Neuron (in vitro differentiated cells): ENCODE data around the gene AURKAIP1.

ENCODE experiments used
- H2AFZ ChIP-seq: one replicate; pipeline ENCODE4 v1.6.1; 2013; ENCODE audit warnings: low read depth, mild to moderate bottlenecking, inconsistent platforms, low read length, moderate library complexity
- H3K27me3 ChIP-seq: one replicate; pipeline ENCODE4 v1.6.1; 2013; ENCODE audit warnings: low read length; ENCODE audit not compliant: insufficient read depth
- H3K36me3 ChIP-seq: one replicate; pipeline ENCODE4 v1.6.1; 2013; ENCODE audit warnings: low read length; ENCODE audit not compliant: insufficient read depth
- H3K4me1 ChIP-seq: one replicate; pipeline ENCODE4 v1.6.1; 2013; ENCODE audit warnings: low read length; ENCODE audit not compliant: insufficient read depth
- H3K4me3 ChIP-seq: 2 replicates; pipeline ENCODE4 v1.5.1; 2013; ENCODE audit warnings: mild to moderate bottlenecking, low read length, moderate library complexity
- H3K9me3 ChIP-seq: one replicate; pipeline ENCODE4 v1.6.1; 2013; ENCODE audit warnings: low read length

Gene AURKAIP1

DNA sequence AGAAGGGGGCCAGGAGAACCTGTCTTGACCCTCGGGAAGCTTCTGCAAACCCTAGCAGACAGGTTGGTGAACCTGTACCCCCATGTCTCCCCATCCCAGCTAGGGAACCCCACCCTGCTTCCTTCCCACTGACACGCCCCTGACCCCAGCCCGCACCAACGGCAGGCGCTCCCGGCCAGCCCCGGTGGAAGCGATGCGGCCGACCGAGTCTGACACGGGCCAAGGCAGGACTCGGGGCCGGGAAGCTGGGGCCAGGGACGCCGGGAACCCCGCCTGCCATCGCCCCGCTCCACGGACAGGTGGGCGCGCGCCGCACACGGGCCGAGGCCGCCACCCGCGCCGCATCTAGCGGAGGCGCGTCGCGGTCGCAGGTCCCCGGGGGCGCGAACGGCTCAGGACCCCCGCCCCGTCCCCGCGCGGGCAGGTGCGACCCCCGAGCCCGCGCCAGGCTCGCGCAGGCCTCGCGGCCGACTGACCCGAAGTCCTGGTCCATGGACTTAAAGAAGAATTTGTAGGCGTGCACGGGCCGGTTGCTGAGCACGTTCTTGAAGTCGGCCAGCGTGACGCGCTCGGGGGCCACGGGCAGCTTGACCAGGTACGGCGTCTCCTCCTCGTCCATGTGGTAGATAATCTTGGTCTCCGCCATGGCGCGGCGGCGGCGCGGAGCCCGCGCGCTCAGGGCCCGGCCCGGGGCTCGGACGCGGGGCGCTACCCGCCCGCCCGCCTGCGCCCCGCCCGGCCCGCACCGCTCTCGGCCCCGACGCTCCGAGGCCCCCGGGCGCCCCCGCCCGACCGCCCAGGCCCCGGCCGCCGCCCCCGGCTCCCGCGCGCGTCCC lies 26.4 kb downstream of the AURKAIP1 start:
- no peaks in the 10 kb centered on the region for H3K36me3 ChIP-seq
- peak overlapping the region; percentile 95 for H3K4me3 ChIP-seq
- H3K4me1 ChIP-seq, result peaks cover 25% of the 10 kb centered on the region
- no peaks in the 10 kb centered on the region for H3K27me3 ChIP-seq
- no peaks in the 10 kb centered on the region for H3K9me3 ChIP-seq
- H2AFZ ChIP-seq, result no peak overlapping the region

DNA sequence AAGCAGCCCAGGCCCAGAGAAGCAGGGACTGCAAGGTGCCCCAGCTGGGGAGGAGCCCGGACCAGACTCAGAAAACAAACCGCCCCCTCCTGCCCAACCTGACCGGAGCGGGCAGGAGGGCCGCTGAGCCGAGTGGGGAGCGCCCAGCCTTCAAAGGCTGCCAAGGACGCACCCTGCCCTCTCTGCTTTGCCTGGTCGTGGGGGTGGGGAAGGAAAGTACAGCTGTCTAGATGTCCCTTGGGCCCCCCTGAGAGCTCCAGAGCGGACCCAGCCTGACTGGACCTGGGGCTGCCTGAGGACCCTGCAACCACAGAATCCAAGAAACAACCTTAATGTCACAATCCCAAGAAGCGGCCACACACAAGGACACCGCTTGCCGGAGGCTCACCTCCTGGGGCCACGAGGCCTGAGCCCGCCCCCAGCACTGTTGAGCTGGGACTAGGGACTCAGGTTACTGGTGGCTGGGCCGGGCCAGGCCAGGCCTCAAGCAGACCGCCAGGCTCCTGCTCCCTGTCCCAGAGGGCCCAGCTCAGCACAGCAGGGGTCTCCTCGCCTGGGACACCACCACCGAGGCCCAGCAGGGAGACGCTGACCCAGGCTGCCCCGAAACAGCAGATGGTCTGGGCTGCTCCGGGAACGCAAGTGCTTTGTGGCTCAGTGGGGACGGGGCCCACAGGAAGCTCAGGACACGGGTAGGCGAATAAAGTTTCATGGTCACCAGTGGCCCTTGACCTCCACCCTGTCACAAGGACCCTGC lies 27.2 kb downstream of the AURKAIP1 start:
- H3K27me3 ChIP-seq, result no peaks in the 10 kb centered on the region
- H2AFZ ChIP-seq, result no peak overlapping the region
- peak overlapping the region; percentile 95 for H3K4me3 ChIP-seq
- H3K4me1 ChIP-seq, result peaks cover 24% of the 10 kb centered on the region
- H3K9me3 ChIP-seq, result no peaks in the 10 kb centered on the region
- H3K36me3 ChIP-seq, result no peaks in the 10 kb centered on the region

DNA sequence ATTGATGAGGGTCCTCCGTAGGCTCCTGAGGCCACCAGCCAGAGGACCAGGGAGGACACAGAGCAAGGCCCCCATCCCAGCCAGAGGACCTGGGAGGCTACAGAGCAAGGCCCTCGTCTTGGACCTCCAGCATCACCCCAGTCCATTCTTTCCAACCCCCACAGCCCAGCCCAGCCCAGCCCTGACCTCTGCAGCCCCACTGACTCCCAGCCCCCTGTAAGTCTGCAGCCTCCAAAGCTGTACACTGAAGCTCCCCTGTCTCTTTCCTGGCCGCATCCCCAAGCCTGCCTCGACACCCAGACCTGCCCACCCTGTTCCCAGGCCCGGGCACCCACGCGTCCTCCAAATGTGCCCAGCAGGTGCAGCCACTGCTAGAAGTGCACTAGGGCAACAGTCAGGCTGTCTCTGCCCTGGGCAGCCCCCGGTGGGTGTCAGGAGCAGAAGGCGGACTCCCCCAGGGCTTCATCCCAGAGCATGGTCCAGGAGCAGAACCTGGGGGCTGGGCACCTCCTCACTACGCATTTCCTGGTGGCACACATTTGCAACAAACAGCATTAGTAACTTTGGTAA lies 27.9 kb downstream of the AURKAIP1 start:
- no peaks in the 10 kb centered on the region for H3K36me3 ChIP-seq
- no peaks in the 10 kb centered on the region for H3K27me3 ChIP-seq
- no peak overlapping the region for H2AFZ ChIP-seq
- H3K4me3 ChIP-seq, result peak overlapping the region; percentile 95
- peaks cover 21% of the 10 kb centered on the region for H3K4me1 ChIP-seq
- H3K9me3 ChIP-seq, result no peaks in the 10 kb centered on the region

DNA sequence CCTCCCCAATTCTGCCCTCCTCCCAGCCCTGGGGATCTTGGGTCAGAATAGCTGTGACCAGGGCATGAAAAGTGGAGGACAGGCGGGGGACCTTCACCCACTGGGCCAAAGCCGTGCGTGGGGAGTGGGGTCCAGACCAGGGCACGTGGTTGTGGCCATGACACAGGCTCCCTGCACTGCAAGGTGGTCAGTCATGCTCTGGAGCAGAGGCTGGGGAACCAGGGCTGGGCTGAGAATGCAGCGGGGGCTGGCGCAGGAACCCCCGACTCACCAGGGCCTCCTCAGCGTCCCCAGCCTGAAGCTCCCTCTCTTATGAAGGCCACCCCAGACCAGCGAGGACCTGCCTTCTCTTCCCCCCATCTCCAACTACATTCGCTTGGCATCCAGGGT lies 28.5 kb downstream of the AURKAIP1 start:
- Histone ChIP-seq H2AFZ (no peak overlapping the region), H3K27me3 (no peaks in the 10 kb centered on the region), H3K4me1 (peaks cover 16% of the 10 kb centered on the region), H3K4me3 (no peak overlapping the region), H3K9me3 (no peaks in the 10 kb centered on the region), H3K36me3 (peaks cover 2% of the 10 kb centered on the region)

DNA sequence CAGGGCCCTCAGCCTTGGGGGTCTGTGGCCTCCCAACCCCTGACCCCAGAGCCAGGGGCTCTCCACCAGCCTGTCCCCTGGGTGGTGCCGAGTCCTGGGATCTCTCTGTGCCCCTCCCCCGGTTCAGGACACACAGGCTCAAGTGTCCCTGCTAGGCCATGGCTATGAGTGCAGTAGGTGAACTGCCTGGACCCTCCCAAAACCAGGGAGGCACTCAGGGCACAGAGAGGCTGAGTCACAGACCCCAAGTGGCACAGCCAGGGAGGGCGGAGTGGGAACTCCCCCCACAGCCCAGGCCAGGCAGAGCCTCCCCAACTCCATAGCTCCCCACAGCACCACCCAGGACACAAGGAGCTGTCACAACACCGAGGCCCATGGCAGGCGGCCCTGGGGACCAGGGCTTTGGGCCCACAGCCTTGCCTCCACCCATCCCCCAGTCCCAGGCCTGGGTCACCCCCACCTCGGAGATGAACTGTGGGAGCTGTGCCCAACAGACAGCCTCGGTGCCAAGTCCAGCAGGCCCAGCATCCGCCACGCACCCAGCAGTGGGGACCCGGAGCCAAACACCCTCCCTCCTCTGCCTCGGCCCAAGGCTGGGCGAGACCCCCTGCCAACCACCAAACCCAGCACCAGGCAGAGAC lies 29.0 kb downstream of the AURKAIP1 start:
- peaks cover 13% of the 10 kb centered on the region for H3K4me1 ChIP-seq
- no peak overlapping the region for H3K4me3 ChIP-seq

DNA sequence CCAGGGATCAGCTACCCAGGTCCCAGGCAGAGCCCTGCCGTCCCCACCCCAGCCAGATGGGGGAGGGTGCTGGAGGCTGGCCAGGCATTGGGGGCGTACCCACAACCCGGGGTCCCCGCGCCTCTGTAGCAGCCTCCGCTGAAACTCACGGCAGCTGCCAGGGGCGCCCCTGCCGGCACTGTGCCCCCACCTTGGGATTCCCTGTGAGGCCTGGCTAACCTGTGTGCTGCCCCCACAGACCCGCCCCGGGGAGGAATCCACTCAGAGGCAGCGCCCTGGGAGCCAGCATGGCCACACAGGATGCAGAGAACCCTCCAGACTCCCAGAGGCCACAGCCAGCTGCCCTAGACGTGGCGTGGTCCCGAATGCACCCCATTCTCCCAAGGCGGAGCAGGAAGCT lies 29.6 kb downstream of the AURKAIP1 start:
- Histone ChIP-seq H3K36me3 (peaks cover 12% of the 10 kb centered on the region), H3K9me3 (no peaks in the 10 kb centered on the region), H3K4me1 (peaks cover 13% of the 10 kb centered on the region), H2AFZ (no peak overlapping the region), H3K4me3 (no peak overlapping the region), H3K27me3 (no peaks in the 10 kb centered on the region)

More for the DNA sequence above, 29.0 kb downstream of the AURKAIP1 start:
- H3K9me3 ChIP-seq, result no peaks in the 10 kb centered on the region
- H3K36me3 ChIP-seq, result peaks cover 7% of the 10 kb centered on the region
- H2AFZ ChIP-seq, result no peak overlapping the region
- H3K27me3 ChIP-seq, result no peaks in the 10 kb centered on the region

DNA sequence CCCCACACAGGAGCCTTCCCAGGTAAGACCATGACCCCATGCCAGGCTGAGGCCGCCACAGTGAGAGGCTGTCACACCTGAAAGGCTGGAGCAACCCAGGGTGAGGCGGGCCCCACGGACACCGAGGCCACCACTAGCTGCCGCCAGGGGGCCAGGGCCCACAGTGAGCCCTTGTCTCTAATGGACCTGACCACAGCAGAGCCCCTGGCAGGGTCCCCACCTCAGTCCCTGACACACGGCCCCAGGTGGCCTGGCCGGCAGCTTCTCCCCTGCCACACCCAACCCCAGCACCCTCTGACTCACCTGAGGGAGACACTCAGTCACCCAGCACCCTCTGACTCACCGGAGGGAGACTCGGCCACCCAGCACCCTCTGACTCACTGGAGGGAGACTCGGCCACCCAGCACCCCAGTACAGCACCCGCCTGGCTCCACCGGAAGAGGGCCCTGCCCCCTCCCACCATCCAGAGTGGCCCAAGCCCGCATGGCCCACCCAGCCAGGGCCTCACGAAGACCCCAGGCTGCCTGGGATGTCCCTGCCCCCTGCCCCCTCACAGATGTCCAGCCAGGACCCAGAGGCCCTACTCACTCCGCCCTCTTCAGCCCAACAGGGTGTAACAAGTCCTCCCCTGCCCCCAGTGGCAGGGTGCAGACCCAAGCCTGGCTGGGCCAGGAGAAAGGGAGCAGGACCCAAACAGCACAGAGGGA lies 30.2 kb downstream of the AURKAIP1 start:
- no peak overlapping the region for H2AFZ ChIP-seq
- no peaks in the 10 kb centered on the region for H3K9me3 ChIP-seq
- H3K4me3 ChIP-seq, result no peak overlapping the region
- H3K27me3 ChIP-seq, result no peaks in the 10 kb centered on the region
- H3K4me1 ChIP-seq, result peaks cover 13% of the 10 kb centered on the region
- peaks cover 14% of the 10 kb centered on the region for H3K36me3 ChIP-seq

DNA sequence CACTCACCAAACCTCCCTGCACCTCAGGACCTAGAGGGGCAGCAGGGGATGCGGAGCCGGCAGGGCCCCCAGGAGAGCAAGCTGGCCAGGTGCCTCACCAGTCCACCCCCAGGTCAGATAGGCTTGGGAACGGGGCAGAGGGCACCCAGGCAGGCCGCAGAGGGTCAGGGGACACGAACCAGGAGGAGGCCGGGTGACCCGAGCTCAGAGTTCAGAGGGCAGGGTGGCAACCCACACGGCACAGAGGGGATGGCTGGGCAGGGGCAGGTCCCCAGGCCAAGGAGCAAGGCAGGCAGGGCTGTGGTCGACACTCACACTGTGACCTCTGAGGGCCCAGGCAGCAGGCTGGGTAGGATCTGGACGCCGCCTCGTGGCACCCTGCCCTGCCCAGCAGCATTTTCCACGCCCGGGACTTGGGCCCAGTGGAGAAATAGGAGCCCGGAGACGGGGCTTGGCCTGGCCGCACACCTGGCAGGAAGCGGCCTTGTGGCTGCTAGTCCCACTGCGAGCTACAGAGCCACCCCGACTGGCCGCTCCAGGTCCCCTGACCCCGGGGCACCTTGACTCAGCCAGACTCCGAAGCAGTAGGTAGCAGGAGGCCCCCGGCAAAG lies 31.1 kb downstream of the AURKAIP1 start:
- Histone ChIP-seq H3K4me1 (peaks cover 13% of the 10 kb centered on the region), H3K36me3 (peaks cover 18% of the 10 kb centered on the region), H3K4me3 (no peak overlapping the region), H2AFZ (no peak overlapping the region), H3K27me3 (no peaks in the 10 kb centered on the region), H3K9me3 (no peaks in the 10 kb centered on the region)

DNA sequence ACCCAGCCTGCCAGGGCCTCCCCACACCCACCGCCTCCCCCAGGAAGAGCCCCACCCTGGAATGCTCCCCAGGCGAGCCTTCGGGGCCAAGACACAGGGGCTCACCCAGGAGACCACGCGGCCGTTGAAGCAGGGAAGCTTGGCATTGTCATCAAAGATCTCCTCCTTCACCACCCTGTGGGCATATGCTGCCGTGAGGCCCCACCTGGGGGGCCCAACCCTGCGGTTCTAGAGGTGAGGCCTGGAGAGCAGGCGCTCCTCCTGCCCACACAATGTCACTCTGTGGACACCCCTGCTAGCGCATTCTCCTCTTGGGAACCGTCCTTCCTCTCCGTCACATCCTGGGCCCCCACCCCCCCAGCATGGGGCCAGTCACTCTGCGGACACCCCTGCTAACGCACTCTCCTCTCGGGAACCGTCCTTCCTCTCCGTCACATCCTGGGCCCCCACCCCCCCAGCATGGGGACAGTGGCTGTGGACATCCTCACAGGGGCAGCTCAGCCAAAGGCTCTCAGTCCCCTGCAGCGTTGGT lies 32.4 kb downstream of the AURKAIP1 start:
- Histone ChIP-seq H2AFZ (no peak overlapping the region), H3K9me3 (no peaks in the 10 kb centered on the region), H3K4me1 (peaks cover 6% of the 10 kb centered on the region), H3K4me3 (no peak overlapping the region), H3K27me3 (no peaks in the 10 kb centered on the region), H3K36me3 (peaks cover 26% of the 10 kb centered on the region)

DNA sequence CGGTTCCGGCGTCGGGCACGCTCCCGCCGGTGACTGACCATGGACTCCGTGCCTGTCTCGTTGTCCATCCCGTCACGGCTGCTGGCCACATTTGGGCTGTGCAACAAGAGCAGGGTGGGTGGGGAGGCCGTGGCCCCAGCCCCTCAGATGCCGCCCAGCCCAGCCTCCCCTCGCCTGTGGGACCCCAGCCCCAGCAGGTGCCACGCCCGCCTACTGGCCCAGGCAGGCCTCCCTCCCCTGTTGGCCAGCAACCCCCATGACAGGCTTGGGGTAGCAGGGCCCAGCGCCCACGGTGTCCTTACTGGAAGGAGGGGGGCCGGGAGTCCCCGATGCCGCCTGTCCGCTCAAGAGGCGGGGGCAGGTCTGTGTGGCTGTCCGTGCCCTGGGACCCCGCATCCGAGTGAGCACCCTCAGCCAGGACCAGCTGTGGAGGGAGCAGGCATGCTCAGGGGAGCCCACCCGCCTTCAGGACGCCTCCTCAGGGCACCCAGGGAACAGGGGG lies 32.9 kb downstream of the AURKAIP1 start:
- H2AFZ ChIP-seq, result no peak overlapping the region
- peaks cover 30% of the 10 kb centered on the region for H3K36me3 ChIP-seq

DNA sequence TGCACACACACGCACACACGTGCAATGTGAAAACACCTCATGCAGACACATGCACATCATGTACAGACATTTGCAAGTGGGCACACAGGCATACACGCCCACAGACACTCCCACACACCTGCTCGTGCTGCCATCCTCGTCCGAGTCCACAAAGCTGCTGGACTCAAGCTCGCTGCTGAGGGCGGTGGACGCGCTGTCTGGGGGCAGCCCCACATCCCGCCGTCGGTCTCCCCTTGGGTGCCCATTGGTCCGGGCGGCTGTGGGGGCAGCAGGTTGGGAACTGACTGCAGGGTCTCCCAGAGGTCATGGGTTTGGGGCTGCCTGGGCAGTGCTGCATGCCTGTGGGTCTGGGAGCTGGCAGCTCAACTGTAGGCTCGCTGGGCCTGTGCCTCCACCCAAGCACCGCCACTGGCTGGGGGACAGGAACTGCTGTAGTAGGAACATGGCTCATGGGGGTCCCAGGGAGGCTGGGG lies 33.4 kb downstream of the AURKAIP1 start:
- Histone ChIP-seq H2AFZ (no peak overlapping the region), H3K9me3 (no peaks in the 10 kb centered on the region), H3K27me3 (no peaks in the 10 kb centered on the region), H3K4me3 (no peak overlapping the region), H3K36me3 (peaks cover 31% of the 10 kb centered on the region), H3K4me1 (peaks cover 2% of the 10 kb centered on the region)

More for the DNA sequence above, 32.9 kb downstream of the AURKAIP1 start:
- H3K4me1 ChIP-seq, result peaks cover 2% of the 10 kb centered on the region
- H3K4me3 ChIP-seq, result no peak overlapping the region
- H3K9me3 ChIP-seq, result no peaks in the 10 kb centered on the region
- no peaks in the 10 kb centered on the region for H3K27me3 ChIP-seq
